GM12878 (cell line): ENCODE measurements around the gene TGFB1. TPM values are rescaled to one million over a fixed set of nuclear protein-coding genes. Genes with fewer than 3 reads are reported as not detected.

ENCODE experiments used
- BCL11A ChIP-seq: IDR thresholded peaks from 2 replicates; pipeline ENCODE4 v1.6.1; 2011; ENCODE audit warnings: low read depth, low read length
- BCL3 ChIP-seq: IDR thresholded peaks from 2 replicates; pipeline ENCODE4 v1.6.1; 2011; ENCODE audit warnings: borderline replicate concordance, low read depth, mild to moderate bottlenecking, moderate library complexity, low read length; ENCODE audit not compliant: insufficient read depth, poor library complexity, severe bottlenecking
- EED ChIP-seq: sonication (generic); IDR thresholded peaks from 2 replicates; pipeline ENCODE4 v1.6.1; 2016; ENCODE audit warnings: antibody characterized with exemption, low read depth
- HDAC6 ChIP-seq: fragments of 200-600 bp; sonication (generic); IDR thresholded peaks from one replicate; pipeline ENCODE4 v1.8.0; 2017; ENCODE audit warnings: antibody characterized with exemption; ENCODE audit not compliant: unreplicated experiment
- IKZF1 ChIP-seq: fragments of 450-650 bp; conservative IDR thresholded peaks from 2 replicates; pipeline ENCODE4 v1.6.1; 2017; ENCODE audit warnings: antibody characterized with exemption, mild to moderate bottlenecking
- KDM1A ChIP-seq: fragments of 200-600 bp; sonication (generic); IDR thresholded peaks from 2 replicates; pipeline ENCODE4 v1.6.1; 2016; ENCODE audit warnings: borderline replicate concordance
- MTA2 ChIP-seq: fragments of 450-650 bp; IDR thresholded peaks from 2 replicates; pipeline ENCODE4 v1.6.1; 2016; ENCODE audit warnings: low read depth, mild to moderate bottlenecking, moderate library complexity
- NFYA ChIP-seq: IDR thresholded peaks from 2 replicates; pipeline ENCODE4 v1.6.1; 2011; ENCODE audit warnings: low read depth, mild to moderate bottlenecking, low read length, improper control_type of control experiment, borderline replicate concordance
- RUNX3 ChIP-seq: IDR thresholded peaks from 2 replicates; pipeline ENCODE4 v1.6.1; 2012; ENCODE audit warnings: low read length, inconsistent platforms
- SMARCA5 ChIP-seq: fragments of 450-650 bp; IDR thresholded peaks from 2 replicates; pipeline ENCODE4 v1.6.1; 2017; ENCODE audit warnings: mild to moderate bottlenecking
- SPI1 ChIP-seq: IDR thresholded peaks from 2 replicates; pipeline ENCODE4 v1.6.1; 2011; ENCODE audit warnings: low read depth, mild to moderate bottlenecking, low read length, moderate library complexity, borderline replicate concordance; ENCODE audit not compliant: insufficient read depth
- SREBF1 ChIP-seq: IDR thresholded peaks from 2 replicates; pipeline ENCODE4 v1.6.1; 2012; ENCODE audit warnings: mild to moderate bottlenecking, low read length
- TARDBP ChIP-seq: IDR thresholded peaks from 2 replicates; pipeline ENCODE4 v1.6.1; 2016; ENCODE audit warnings: borderline replicate concordance
- TCF12 ChIP-seq: IDR thresholded peaks from 2 replicates; pipeline ENCODE4 v1.6.1; 2011; ENCODE audit warnings: low read depth, mild to moderate bottlenecking, low read length
- TCF3 ChIP-seq: IDR thresholded peaks from 2 replicates; pipeline ENCODE4 v1.6.1; 2012; ENCODE audit warnings: low read depth, mild to moderate bottlenecking, low read length, borderline replicate concordance; ENCODE audit not compliant: insufficient read depth
- USF1 ChIP-seq: IDR thresholded peaks from 2 replicates; pipeline ENCODE4 v1.6.1; 2011; ENCODE audit warnings: borderline replicate concordance, low read depth, mild to moderate bottlenecking, moderate library complexity, mixed read lengths, low read length; ENCODE audit not compliant: insufficient read depth; ENCODE audit errors: extremely low read length
- WRNIP1 ChIP-seq: IDR thresholded peaks from 2 replicates; pipeline ENCODE4 v1.6.1; 2011; ENCODE audit warnings: low read depth, low read length, improper control_type of control experiment, borderline replicate concordance
- YY1 ChIP-seq: IDR thresholded peaks from 2 replicates; pipeline ENCODE4 v1.6.1; 2011; ENCODE audit warnings: low read depth, mild to moderate bottlenecking, low read length
- ZNF207 ChIP-seq: fragments of 450-650 bp; IDR thresholded peaks from 2 replicates; pipeline ENCODE4 v1.6.1; 2014; ENCODE audit warnings: antibody characterized with exemption, mild to moderate bottlenecking, borderline replicate concordance
- ZSCAN29 ChIP-seq: fragments of 450-650 bp; IDR thresholded peaks from 2 replicates; pipeline ENCODE4 v1.6.1; 2017; ENCODE audit warnings: mild to moderate bottlenecking, moderate library complexity
- polyA plus RNA-seq, 11 experiments: library from polyadenylated mRNA; depleted of rRNA in 4 of 11; unstranded in 6 of 11; stranded (reverse) in 5 of 11; fragments of >200 nt; fragmentation: Nextera tagmentation in 4 of 11; fragmentation: Illumina TruSeq in 1 of 11; extraction: Ambion mirVana in 4 of 11; extraction: Trizol in 1 of 11; gene quantifications; 1 replicate in 1 of 11; 2 replicates in 10 of 11; pipeline versions ENCODE4 v1.2.1 to v1.2.3, GENCODE V29; 2011 to 2016; ENCODE audit warnings: inconsistent platforms in 2 of 11, missing spikeins in 2 of 11, low read depth in 1 of 11
- total RNA-seq, 4 experiments: library from RNA; depleted of rRNA in 3 of 4; stranded (reverse); fragments of >200 nt in 3 of 4; fragmentation: Illumina TruSeq in 1 of 4; extraction: Trizol in 1 of 4; gene quantifications; 2 replicates each; pipeline versions ENCODE4 v1.2.1 to v1.2.3, GENCODE V29; 2013 to 2021
- TF ChIP-seq, protein P1 (sequence below): IDR thresholded peaks from 2 replicates; pipeline ENCODE4 v1.6.1; 2012; ENCODE audit warnings: low read length, inconsistent platforms
- TF ChIP-seq, protein P2 (sequence below): IDR thresholded peaks from 2 replicates; pipeline ENCODE4 v1.6.1; 2011; ENCODE audit warnings: low read depth, low read length, improper control_type of control experiment, borderline replicate concordance
- TF ChIP-seq, protein P3 (sequence below): fragments of 450-650 bp; IDR thresholded peaks from 2 replicates; pipeline ENCODE4 v1.6.1; 2018; ENCODE audit warnings: borderline replicate concordance, mild to moderate bottlenecking; ENCODE audit not compliant: partially characterized antibody

Gene TGFB1
- total and polyA plus RNA-seq, 10 of the 15 experiments (the other 5 are each of a cell fraction or from before 2014, with no cell fraction given): 0.23 to 120 (median 10.9) TPM

DNA sequence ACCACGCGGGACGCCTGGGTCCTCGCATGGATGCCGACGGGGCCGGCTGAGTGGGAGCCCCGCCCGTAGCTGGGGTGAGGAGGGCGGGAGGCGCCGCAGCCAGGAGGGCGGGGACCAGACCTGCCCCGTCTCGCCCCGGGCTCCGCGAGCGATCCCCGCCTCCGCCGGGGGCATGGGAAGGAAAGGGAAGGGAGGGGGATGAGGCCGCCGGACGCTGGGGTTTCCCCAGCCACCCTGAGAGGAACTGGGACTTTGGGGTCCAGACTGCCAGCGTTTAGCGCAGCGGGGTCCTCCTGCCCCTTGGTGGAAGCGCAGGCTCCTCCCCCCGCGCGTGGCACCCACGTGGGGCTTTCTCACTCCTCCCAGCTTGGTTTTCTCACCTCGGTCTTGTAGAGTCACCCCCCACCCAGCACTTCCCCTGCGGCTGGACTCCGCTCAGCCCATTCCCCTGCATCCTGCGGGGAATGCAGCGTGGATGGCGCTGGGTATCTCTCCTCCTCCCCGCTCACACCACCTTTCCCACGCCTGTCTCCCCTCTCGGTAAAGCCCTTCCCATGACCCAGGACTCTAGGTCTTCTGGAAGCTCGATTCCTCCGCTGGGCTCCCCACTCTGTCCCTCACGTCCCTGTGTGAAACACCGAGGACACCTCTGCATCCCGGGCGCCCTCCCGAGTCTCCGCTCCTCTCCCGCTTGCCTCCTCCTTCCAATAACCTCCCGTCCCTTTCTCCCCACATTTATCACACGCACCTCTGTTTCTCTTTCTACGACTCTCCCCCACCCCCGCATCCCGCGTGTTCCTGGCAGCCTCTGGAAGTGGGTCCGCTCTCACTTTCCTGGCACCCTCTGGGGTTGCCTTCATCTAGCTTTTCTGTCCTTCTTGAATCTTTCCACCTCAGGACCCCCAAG, 2.1 kb downstream of the TGFB1 start (continued):
- TF ChIP-seq BCL3: peak; percentile 23
- TF ChIP-seq SPI1: peak; percentile 92
- no peak for TF ChIP-seq SREBF1
- no peak for TF ChIP-seq KDM1A
- TF ChIP-seq, protein P1, sequence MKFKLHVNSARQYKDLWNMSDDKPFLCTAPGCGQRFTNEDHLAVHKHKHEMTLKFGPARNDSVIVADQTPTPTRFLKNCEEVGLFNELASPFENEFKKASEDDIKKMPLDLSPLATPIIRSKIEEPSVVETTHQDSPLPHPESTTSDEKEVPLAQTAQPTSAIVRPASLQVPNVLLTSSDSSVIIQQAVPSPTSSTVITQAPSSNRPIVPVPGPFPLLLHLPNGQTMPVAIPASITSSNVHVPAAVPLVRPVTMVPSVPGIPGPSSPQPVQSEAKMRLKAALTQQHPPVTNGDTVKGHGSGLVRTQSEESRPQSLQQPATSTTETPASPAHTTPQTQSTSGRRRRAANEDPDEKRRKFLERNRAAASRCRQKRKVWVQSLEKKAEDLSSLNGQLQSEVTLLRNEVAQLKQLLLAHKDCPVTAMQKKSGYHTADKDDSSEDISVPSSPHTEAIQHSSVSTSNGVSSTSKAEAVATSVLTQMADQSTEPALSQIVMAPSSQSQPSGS: no peak
- TF ChIP-seq ZSCAN29: no peak
- peak; percentile 94 for TF ChIP-seq IKZF1
- TF ChIP-seq YY1: no peak
- 0 out of 2 replicates have a peak, but pooled peaks have one; percentile 30 for TF ChIP-seq BCL11A
- peak; percentile 36; the same call in 1 of the 2 replicates for TF ChIP-seq MTA2
- TF ChIP-seq, protein P2, sequence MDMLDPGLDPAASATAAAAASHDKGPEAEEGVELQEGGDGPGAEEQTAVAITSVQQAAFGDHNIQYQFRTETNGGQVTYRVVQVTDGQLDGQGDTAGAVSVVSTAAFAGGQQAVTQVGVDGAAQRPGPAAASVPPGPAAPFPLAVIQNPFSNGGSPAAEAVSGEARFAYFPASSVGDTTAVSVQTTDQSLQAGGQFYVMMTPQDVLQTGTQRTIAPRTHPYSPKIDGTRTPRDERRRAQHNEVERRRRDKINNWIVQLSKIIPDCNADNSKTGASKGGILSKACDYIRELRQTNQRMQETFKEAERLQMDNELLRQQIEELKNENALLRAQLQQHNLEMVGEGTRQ: peak; percentile 65
- no peak for TF ChIP-seq SMARCA5
- TF ChIP-seq WRNIP1: no peak
- TF ChIP-seq NFYA: no peak
- TF ChIP-seq EED: peak; percentile 79
- peak; percentile 42 for TF ChIP-seq RUNX3
- TF ChIP-seq TCF12: 0 out of 2 replicates have a peak, but pooled peaks have one; percentile 29
- TF ChIP-seq, protein P3, sequence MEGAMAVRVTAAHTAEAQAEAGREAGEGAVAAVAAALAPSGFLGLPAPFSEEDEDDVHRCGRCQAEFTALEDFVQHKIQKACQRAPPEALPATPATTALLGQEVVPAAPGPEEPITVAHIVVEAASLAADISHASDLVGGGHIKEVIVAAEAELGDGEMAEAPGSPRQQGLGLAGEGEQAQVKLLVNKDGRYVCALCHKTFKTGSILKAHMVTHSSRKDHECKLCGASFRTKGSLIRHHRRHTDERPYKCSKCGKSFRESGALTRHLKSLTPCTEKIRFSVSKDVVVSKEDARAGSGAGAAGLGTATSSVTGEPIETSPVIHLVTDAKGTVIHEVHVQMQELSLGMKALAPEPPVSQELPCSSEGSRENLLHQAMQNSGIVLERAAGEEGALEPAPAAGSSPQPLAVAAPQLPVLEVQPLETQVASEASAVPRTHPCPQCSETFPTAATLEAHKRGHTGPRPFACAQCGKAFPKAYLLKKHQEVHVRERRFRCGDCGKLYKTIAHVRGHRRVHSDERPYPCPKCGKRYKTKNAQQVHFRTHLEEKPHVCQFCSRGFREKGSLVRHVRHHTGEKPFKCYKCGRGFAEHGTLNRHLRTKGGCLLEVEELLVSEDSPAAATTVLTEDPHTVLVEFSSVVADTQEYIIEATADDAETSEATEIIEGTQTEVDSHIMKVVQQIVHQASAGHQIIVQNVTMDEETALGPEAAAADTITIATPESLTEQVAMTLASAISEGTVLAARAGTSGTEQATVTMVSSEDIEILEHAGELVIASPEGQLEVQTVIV: no peak
- peak; percentile 80 for TF ChIP-seq USF1
- no peak for TF ChIP-seq ZNF207
- no peak for TF ChIP-seq HDAC6
- TF ChIP-seq TCF3: 0 out of 2 replicates have a peak, but pooled peaks have one; percentile 5
- TF ChIP-seq TARDBP: 0 out of 2 replicates have a peak, but pooled peaks have one; percentile 41
